A549 (cell line): ENCODE data around the gene DUS4L.

Experiments
- ESRRA ChIP-seq: fragments of 150-350 bp; IDR thresholded peaks from 2 replicates; pipeline ENCODE4 v1.6.1; 2014; ENCODE audit warnings: mild to moderate bottlenecking, low read length, borderline replicate concordance
- POLR2A ChIP-seq: IDR thresholded peaks from 2 replicates; pipeline ENCODE4 v1.6.1; 2012; ENCODE audit warnings: mild to moderate bottlenecking, low read length
- SMC3 ChIP-seq: fragments of >200 bp; sonication (Bioruptor Twin); formaldehyde crosslinking; IDR thresholded peaks from 3 replicates; pipeline ENCODE4 v1.6.1; 2018; ENCODE audit warnings: inconsistent platforms
- ZSCAN20 ChIP-seq: fragments of 250-450 bp; sonication (Bioruptor Pico); IDR thresholded peaks from 2 replicates; pipeline ENCODE4 v1.8.0; 2022; ENCODE audit warnings: mild to moderate bottlenecking, moderate library complexity
- TF ChIP-seq, protein P1 (sequence below): fragments of >200 bp; sonication (Bioruptor Twin); formaldehyde crosslinking; IDR thresholded peaks from 3 replicates; pipeline ENCODE4 v1.5.1; 2016

DNA sequence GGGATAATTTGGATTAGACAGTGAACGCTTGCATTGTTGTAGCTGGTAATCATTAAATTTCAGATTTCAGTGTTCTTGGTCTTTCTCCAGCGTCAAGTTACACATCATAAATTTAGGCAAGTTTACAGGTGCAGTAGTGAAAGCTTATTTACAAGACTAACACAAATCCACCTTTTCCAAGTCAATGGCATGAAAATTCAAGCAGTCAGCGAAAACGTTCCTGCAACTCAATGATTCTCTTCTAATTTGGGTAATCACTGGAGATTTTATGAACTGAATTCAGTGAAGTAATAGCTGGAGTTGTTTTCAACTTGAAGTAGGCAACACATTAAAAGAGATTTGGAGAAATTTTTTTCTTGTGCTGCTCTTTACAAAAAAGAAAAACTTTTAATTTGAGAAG lies 34.2 kb downstream of the DUS4L start:
- TF ChIP-seq, protein P1, sequence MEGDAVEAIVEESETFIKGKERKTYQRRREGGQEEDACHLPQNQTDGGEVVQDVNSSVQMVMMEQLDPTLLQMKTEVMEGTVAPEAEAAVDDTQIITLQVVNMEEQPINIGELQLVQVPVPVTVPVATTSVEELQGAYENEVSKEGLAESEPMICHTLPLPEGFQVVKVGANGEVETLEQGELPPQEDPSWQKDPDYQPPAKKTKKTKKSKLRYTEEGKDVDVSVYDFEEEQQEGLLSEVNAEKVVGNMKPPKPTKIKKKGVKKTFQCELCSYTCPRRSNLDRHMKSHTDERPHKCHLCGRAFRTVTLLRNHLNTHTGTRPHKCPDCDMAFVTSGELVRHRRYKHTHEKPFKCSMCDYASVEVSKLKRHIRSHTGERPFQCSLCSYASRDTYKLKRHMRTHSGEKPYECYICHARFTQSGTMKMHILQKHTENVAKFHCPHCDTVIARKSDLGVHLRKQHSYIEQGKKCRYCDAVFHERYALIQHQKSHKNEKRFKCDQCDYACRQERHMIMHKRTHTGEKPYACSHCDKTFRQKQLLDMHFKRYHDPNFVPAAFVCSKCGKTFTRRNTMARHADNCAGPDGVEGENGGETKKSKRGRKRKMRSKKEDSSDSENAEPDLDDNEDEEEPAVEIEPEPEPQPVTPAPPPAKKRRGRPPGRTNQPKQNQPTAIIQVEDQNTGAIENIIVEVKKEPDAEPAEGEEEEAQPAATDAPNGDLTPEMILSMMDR = no peak
- no peak for TF ChIP-seq ESRRA
- no peak for TF ChIP-seq SMC3
- TF ChIP-seq POLR2A = no peak
- TF ChIP-seq ZSCAN20 = no peak
